Measurements from ENCODE around the gene PRR33. TPM values are rescaled to one million over a fixed set of nuclear protein-coding genes. Genes with fewer than 3 reads are reported as not detected.

PRR33 gene
- total RNA-seq, 1 donor from 2014 or later = not detected

- Mint-ChIP-seq H3K9me3 (ENCODE audit: unreplicated experiment) (no peaks in the 10 kb centered on the region), H3K27me3 (ENCODE audit: low read depth, unreplicated experiment) (peaks cover 19% of the 10 kb centered on the region), H3K4me3 (ENCODE audit: unreplicated experiment) (no peak overlapping the region), H3K4me1 (ENCODE audit: low read depth, unreplicated experiment) (no peaks in the 10 kb centered on the region), H3K36me3 (ENCODE audit: low read depth, unreplicated experiment) (no peaks in the 10 kb centered on the region), H3K27ac (ENCODE audit: unreplicated experiment) (no peak overlapping the region)
- Histone ChIP-seq H3K79me2 (ENCODE audit: insufficient read depth, low read length) (no peaks in the 10 kb centered on the region), H3K4me1 (ENCODE audit: insufficient read depth, low read length) (peaks cover 3% of the 10 kb centered on the region), H3K4me3 (ENCODE audit: insufficient read depth, low read depth, low read length) (no peak overlapping the region), H3K4me2 (ENCODE audit: low read length) (no peak overlapping the region), H3K27me3 (ENCODE audit: insufficient read depth, low read length) (peaks cover 6% of the 10 kb centered on the region), H3K27ac (ENCODE audit: low read depth, low read length) (no peak overlapping the region), H3K36me3 (ENCODE audit: insufficient read depth, low read length) (no peaks in the 10 kb centered on the region), H4K20me1 (ENCODE audit: insufficient read depth, low read length) (no peaks in the 10 kb centered on the region), H2AFZ (ENCODE audit: low read depth, low read length) (no peak overlapping the region), H3K9me3 (ENCODE audit: insufficient read depth, low read depth, low read length) (no peaks in the 10 kb centered on the region), H3K9ac (ENCODE audit: low read length) (no peak overlapping the region)
- FAIRE-seq (no peak), DNase-seq (ENCODE audit: low read depth) (no peak)
- no peak for TF ChIP-seq CTCF (IDR thresholded peaks at IDR 0.05; ENCODE audit: insufficient read depth, low read depth, low read length)
- no peak for TF ChIP-seq EZH2 (IDR thresholded peaks at IDR 0.05; ENCODE audit: insufficient read depth, low read length)
Observed at GRCh38 chr11:1841511-1842148, 50.1 kb downstream of the PRR33 start.

GRCh38 chr11:1840780-1841480 lies 50.8 kb downstream of the PRR33 start:
- FAIRE-seq (no peak), DNase-seq (ENCODE audit: low read depth) (no peak)
- no peaks in the 10 kb centered on the region for H3K79me2 ChIP-seq (ENCODE audit: insufficient read depth, low read length)
- H3K36me3 ChIP-seq (ENCODE audit: insufficient read depth, low read length) = no peaks in the 10 kb centered on the region
- H3K9me3 ChIP-seq (ENCODE audit: insufficient read depth, low read depth, low read length) = no peaks in the 10 kb centered on the region
- no peak overlapping the region for H3K27ac Mint-ChIP-seq (ENCODE audit: unreplicated experiment)
- no peaks in the 10 kb centered on the region for H3K9me3 Mint-ChIP-seq (ENCODE audit: unreplicated experiment)
- no peak overlapping the region for H3K4me3 ChIP-seq (ENCODE audit: insufficient read depth, low read depth, low read length)
- TF ChIP-seq CTCF (IDR thresholded peaks at IDR 0.05; ENCODE audit: insufficient read depth, low read depth, low read length) = no peak
- no peak overlapping the region for H3K4me3 Mint-ChIP-seq (ENCODE audit: unreplicated experiment)
- H2AFZ ChIP-seq (ENCODE audit: low read depth, low read length) = no peak overlapping the region
- peaks cover 3% of the 10 kb centered on the region for H3K4me1 ChIP-seq (ENCODE audit: insufficient read depth, low read length)
- H3K36me3 Mint-ChIP-seq (ENCODE audit: low read depth, unreplicated experiment) = no peaks in the 10 kb centered on the region
- no peak overlapping the region for H3K27ac ChIP-seq (ENCODE audit: low read depth, low read length)
- H3K4me2 ChIP-seq (ENCODE audit: low read length) = no peak overlapping the region
- no peaks in the 10 kb centered on the region for H4K20me1 ChIP-seq (ENCODE audit: insufficient read depth, low read length)
- peaks cover 6% of the 10 kb centered on the region for H3K27me3 ChIP-seq (ENCODE audit: insufficient read depth, low read length)
- H3K9ac ChIP-seq (ENCODE audit: low read length) = no peak overlapping the region
- no peaks in the 10 kb centered on the region for H3K4me1 Mint-ChIP-seq (ENCODE audit: low read depth, unreplicated experiment)
- peaks cover 16% of the 10 kb centered on the region for H3K27me3 Mint-ChIP-seq (ENCODE audit: low read depth, unreplicated experiment)

All from astrocyte (in vitro differentiated cells and primary cell).